Lower lobe of right lung (tissue), 2 donors: ENCODE data around the gene AKAP6. TPM values are rescaled to one million over a fixed set of nuclear protein-coding genes. Genes with fewer than 3 reads are reported as not detected.

Source experiments
- ATAC-seq, 2 donors: fragments of 200-7000 bp; cut with Tn5 transposase; one replicate each; pipeline ENCODE4 v1.9.1; 2020 to 2022; ENCODE audit warnings: mild to moderate bottlenecking in 2 of 2, moderate library complexity in 2 of 2
- DNase-seq: peaks from one replicate; pipeline ENCODE4 v3.0.0-alpha.2; 2020
- H3K27ac ChIP-seq: fragments of 200-600 bp; one replicate; pipeline ENCODE4 v1.8.0; 2022
- H3K27me3 ChIP-seq: fragments of 200-600 bp; one replicate; pipeline ENCODE4 v1.8.0; 2022; ENCODE audit warnings: low read depth
- H3K36me3 ChIP-seq: fragments of 200-600 bp; one replicate; pipeline ENCODE4 v1.8.0; 2022; ENCODE audit warnings: mild to moderate bottlenecking
- H3K4me1 ChIP-seq: fragments of 200-600 bp; one replicate; pipeline ENCODE4 v1.8.0; 2022
- H3K4me3 ChIP-seq: fragments of 200-600 bp; one replicate; pipeline ENCODE4 v1.8.0; 2022; ENCODE audit warnings: mild to moderate bottlenecking
- H3K9me3 ChIP-seq: fragments of 200-600 bp; one replicate; pipeline ENCODE4 v1.8.0; 2022
- intact Hi-C: fragments of 100-400 bp; cut with DNase I; formaldehyde crosslinking; loops from one replicate; pipeline ENCODE4 v1.11.0; 2022
- total RNA-seq: library from RNA; stranded (reverse); fragmentation: NEBNext Ultra II Directional; extraction: Animal tissue kit (Norgen Biotek cat#: 25700); gene quantifications from one replicate; pipeline ENCODE4 v1.2.1, GENCODE V29; 2021
- TF ChIP-seq, protein P1 (sequence below): fragments of 200-600 bp; IDR thresholded peaks from one replicate; pipeline ENCODE4 v1.8.0; 2022; ENCODE audit warnings: antibody characterized with exemption, mild to moderate bottlenecking
- donor health status: DM: no; HTN: yes; CAD: no; lungs with severe emphysema.

AKAP6 gene
- total RNA-seq, 1 donor from 2014 or later = 8.6 TPM

DNA sequence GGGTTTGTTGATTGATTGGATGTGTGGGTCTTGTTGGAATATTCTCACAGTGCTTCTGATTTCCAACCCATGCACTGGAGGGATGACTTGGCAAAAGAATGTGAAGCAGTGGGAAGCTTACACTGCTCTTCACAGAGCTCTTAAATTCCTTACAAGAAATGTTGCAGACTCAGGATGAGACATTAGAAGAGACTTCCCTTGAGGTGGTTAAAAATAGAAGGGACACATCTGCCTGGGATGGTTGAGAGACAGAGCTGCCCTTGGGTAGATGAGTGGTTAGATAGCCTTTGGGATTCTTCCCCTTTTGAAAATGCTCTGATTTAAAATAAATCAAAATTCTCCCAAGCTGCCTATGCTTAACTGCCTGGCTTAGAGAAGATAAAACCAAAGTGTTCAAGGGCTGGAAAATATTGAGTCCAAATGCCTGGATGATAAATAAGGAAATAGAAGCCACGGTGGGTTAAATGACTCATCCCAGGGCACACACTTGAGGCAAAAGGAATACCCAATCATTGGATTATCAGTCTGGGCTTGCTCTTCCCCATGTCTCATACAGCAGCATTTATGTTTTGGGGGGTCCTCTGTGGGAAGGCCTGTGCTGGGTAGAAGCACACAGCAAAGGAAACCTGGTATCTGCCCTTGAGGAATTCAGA lies 264.3 kb downstream of the AKAP6 start:
- no peak for ATAC-seq

DNA sequence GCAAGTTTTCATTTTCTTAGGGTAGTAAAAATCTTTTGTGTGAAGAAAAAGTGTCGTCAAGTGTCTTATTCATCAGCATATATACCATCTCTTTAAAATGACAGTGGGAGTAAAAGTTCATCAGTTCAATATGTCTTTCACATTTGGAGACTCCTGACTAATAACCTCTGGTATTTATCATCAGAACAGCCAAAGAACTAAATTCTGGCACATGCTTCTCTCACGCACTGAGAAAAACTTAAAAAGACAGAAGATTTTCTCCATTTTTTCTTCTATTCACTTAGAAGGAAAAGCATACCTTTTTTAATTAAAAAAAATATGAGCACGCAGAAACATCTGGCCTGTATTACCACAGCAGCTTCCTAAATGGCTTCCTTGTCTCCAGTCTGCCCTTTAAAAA lies 265.7 kb downstream of the AKAP6 start:
- intact Hi-C loops = no loop called here
- no peak overlapping the region for H3K27ac ChIP-seq
- no peaks in the 10 kb centered on the region for H3K9me3 ChIP-seq
- DNase-seq (no peak), ATAC-seq (no peak)
- H3K4me3 ChIP-seq = no peak overlapping the region
- H3K36me3 ChIP-seq = no peaks in the 10 kb centered on the region
- TF ChIP-seq, protein P1, sequence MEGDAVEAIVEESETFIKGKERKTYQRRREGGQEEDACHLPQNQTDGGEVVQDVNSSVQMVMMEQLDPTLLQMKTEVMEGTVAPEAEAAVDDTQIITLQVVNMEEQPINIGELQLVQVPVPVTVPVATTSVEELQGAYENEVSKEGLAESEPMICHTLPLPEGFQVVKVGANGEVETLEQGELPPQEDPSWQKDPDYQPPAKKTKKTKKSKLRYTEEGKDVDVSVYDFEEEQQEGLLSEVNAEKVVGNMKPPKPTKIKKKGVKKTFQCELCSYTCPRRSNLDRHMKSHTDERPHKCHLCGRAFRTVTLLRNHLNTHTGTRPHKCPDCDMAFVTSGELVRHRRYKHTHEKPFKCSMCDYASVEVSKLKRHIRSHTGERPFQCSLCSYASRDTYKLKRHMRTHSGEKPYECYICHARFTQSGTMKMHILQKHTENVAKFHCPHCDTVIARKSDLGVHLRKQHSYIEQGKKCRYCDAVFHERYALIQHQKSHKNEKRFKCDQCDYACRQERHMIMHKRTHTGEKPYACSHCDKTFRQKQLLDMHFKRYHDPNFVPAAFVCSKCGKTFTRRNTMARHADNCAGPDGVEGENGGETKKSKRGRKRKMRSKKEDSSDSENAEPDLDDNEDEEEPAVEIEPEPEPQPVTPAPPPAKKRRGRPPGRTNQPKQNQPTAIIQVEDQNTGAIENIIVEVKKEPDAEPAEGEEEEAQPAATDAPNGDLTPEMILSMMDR = no peak
- H3K4me1 ChIP-seq = no peaks in the 10 kb centered on the region
- H3K27me3 ChIP-seq = no peaks in the 10 kb centered on the region

More for the DNA sequence above, 264.3 kb downstream of the AKAP6 start:
- intact Hi-C loops = no loop called here
- H3K36me3 ChIP-seq = no peaks in the 10 kb centered on the region
- H3K4me3 ChIP-seq = no peak overlapping the region
- H3K9me3 ChIP-seq = peaks cover 2% of the 10 kb centered on the region
- H3K4me1 ChIP-seq = no peaks in the 10 kb centered on the region
- TF ChIP-seq, protein P1 = no peak
- no peaks in the 10 kb centered on the region for H3K27me3 ChIP-seq
- DNase-seq = no peak
- H3K27ac ChIP-seq = no peak overlapping the region

DNA sequence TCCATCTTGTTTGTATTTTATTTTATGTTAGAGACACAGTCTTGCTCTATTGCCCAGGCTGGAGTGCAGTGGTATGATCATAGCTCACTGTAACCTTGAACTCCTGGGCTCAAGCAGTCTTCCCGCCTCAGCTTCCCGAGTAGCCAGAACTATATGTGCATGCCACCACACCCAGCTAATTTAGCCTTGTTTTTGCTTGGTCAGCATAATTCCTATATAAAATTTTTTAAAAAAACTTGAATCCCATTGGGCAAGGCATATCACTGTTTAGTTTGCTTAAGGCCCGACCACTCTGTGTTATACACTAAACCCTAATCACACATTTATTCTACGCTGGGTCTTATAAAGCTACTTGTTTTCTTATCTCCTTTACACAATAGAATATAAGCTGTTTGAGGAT lies 266.4 kb downstream of the AKAP6 start:
- Histone ChIP-seq H3K9me3 (no peaks in the 10 kb centered on the region), H3K4me3 (no peak overlapping the region), H3K27ac (no peak overlapping the region), H3K4me1 (no peaks in the 10 kb centered on the region), H3K27me3 (no peaks in the 10 kb centered on the region), H3K36me3 (no peaks in the 10 kb centered on the region)
- DNase-seq (no peak), ATAC-seq (no peak)
- TF ChIP-seq, protein P1 = no peak
- intact Hi-C loops = no loop called here

DNA sequence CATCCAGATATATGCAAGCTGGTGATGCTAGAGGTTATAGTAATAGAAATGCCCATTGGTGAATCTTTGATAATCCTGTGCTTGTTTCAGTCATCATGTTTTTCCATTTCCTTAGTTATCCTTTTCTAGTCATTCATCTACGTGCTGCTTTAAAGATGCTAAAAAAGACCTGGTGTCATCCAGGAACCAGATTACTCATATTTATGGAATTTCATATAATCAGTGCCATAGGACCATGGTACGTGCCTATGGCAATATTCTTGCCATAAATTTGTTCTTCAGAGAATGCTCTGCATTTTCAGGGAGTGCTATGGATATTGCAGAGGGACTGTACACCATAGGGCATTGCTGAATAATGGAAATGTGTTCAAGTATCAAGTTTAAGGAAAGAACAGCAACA lies 267.3 kb downstream of the AKAP6 start:
- no peaks in the 10 kb centered on the region for H3K4me1 ChIP-seq
- DNase-seq (no peak), ATAC-seq (no peak)
- no peak overlapping the region for H3K27ac ChIP-seq
- intact Hi-C loops = no loop called here
- no peaks in the 10 kb centered on the region for H3K36me3 ChIP-seq
- no peaks in the 10 kb centered on the region for H3K9me3 ChIP-seq
- no peak overlapping the region for H3K4me3 ChIP-seq
- TF ChIP-seq, protein P1 = no peak
- no peaks in the 10 kb centered on the region for H3K27me3 ChIP-seq

GRCh38 chr14:32597771-32598170 lies 268.7 kb downstream of the AKAP6 start:
- intact Hi-C loops = no loop called here
- Histone ChIP-seq H3K27me3 (no peaks in the 10 kb centered on the region), H3K4me3 (no peak overlapping the region), H3K36me3 (no peaks in the 10 kb centered on the region), H3K9me3 (no peaks in the 10 kb centered on the region), H3K4me1 (no peaks in the 10 kb centered on the region), H3K27ac (no peak overlapping the region)
- ATAC-seq (no peak), DNase-seq (no peak)
- TF ChIP-seq, protein P1 = no peak
